Endothelial cell of umbilical vein (primary cell): Measurements from ENCODE around the gene HNRNPLL. TPM values are rescaled to one million over a fixed set of nuclear protein-coding genes. Genes with fewer than 3 reads are reported as not detected.

ENCODE experiments used
- BruUV-seq: library from RNA; stranded (reverse); fragments of 400-500 nt; replicated peaks from 2 replicates; lab custom pipeline; 2021; lab: Mats Ljungman, UMichigan
- CTCF ChIA-PET: fragments of 300-600, 350-600 bp; sonication (Branson Sonifier 250); formaldehyde crosslinking; loops from one replicate; lab custom pipeline; 2021; ENCODE audit warnings: antibody characterized with exemption, inconsistent platforms; lab: Charles Lee
- POLR2A ChIA-PET: fragments of 300-600, 350-600 bp; sonication (Branson Sonifier 250); formaldehyde crosslinking; loops from one replicate; lab custom pipeline; 2021; ENCODE audit warnings: antibody characterized with exemption, inconsistent platforms; lab: Charles Lee
- DNase-seq: peaks from one replicate; pipeline ENCODE4 v3.0.0-alpha.2; 2011; ENCODE audit warnings: low read depth, low spot score
- FAIRE-seq: peaks from 2 replicates; lab custom pipeline; 2011; peaks lifted over from hg19 to GRCh38; lab: Jason Lieb, UNC
- H2AFZ ChIP-seq: 2 replicates; pipeline ENCODE4 v1.6.0; 2012; ENCODE audit warnings: low read depth, low read length, control low read depth, inconsistent platforms
- H3K27ac ChIP-seq: 2 replicates; pipeline ENCODE4 v1.5.1; 2011; ENCODE audit warnings: low read depth, mild to moderate bottlenecking, control low read depth, low read length, moderate library complexity; ENCODE audit not compliant: insufficient read depth
- H3K27me3 ChIP-seq, 2 experiments: 2 replicates each; pipeline versions ENCODE4 v1.6.0 to v1.6.1; 2011; ENCODE audit warnings: low read length in 2 of 2, mixed read lengths in 1 of 2; ENCODE audit not compliant: control insufficient read depth in 2 of 2, insufficient read depth in 2 of 2
- H3K36me3 ChIP-seq, 2 experiments: 2 replicates in 1 of 2; 3 replicates in 1 of 2; pipeline ENCODE4 v1.5.1; 2011; ENCODE audit warnings: low read length in 2 of 2, mild to moderate bottlenecking in 1 of 2, moderate library complexity in 1 of 2; ENCODE audit not compliant: control insufficient read depth in 2 of 2, insufficient read depth in 2 of 2; ENCODE audit errors: extremely low read depth in 1 of 2
- H3K4me1 ChIP-seq: 3 replicates; pipeline ENCODE4 v1.5.1; 2011; ENCODE audit warnings: mild to moderate bottlenecking, low read length; ENCODE audit not compliant: control insufficient read depth, insufficient read depth; ENCODE audit errors: extremely low read depth
- H3K4me2 ChIP-seq: 2 replicates; pipeline ENCODE4 v1.6.1; 2011; ENCODE audit warnings: low read length, control low read depth, mixed read lengths; ENCODE audit not compliant: insufficient read depth
- H3K4me3 ChIP-seq, 3 experiments: fragments of 200-600 bp in 1 of 3; sonication (generic), shearing (Covaris generic) in 1 of 3; replicated peaks in 1 of 3; 2 replicates each; pipeline ENCODE4 v1.5.1; 2011 to 2016; ENCODE audit warnings: control low read depth in 3 of 3, low read length in 3 of 3, mild to moderate bottlenecking in 2 of 3, inconsistent platforms in 1 of 3, low read depth in 1 of 3, moderate library complexity in 1 of 3; ENCODE audit not compliant: insufficient read depth in 1 of 3
- H3K79me2 ChIP-seq: 2 replicates; pipeline ENCODE4 v1.6.0; 2012; ENCODE audit warnings: low read length, inconsistent platforms; ENCODE audit not compliant: control insufficient read depth, insufficient read depth
- H3K9ac ChIP-seq: replicated peaks from 2 replicates; pipeline ENCODE3; 2011; ENCODE audit warnings: low read length, control low read depth; ENCODE audit not compliant: insufficient read depth; ENCODE audit errors: extremely low read depth
- H3K9me1 ChIP-seq: replicated peaks from 3 replicates; pipeline ENCODE4 v1.6.0; 2011; ENCODE audit warnings: mild to moderate bottlenecking, low read length; ENCODE audit not compliant: control insufficient read depth, insufficient read depth; ENCODE audit errors: extremely low read depth
- H3K9me3 ChIP-seq: replicated peaks from 2 replicates; pipeline ENCODE4 v1.5.1; 2012; ENCODE audit warnings: low read length, inconsistent platforms; ENCODE audit not compliant: control insufficient read depth, insufficient read depth
- H4K20me1 ChIP-seq: replicated peaks from 2 replicates; pipeline ENCODE3; 2011; ENCODE audit warnings: mild to moderate bottlenecking, low read length; ENCODE audit not compliant: control insufficient read depth, insufficient read depth; ENCODE audit errors: extremely low read depth
- CTCF ChIP-seq, 2 donors: IDR thresholded peaks; 1 replicate in 1 of 2; 2 replicates in 1 of 2; pipeline ENCODE4 v1.5.1; 2011; ENCODE audit warnings: low read length in 2 of 2, mild to moderate bottlenecking in 2 of 2, moderate library complexity in 2 of 2, control low read depth in 1 of 2, inconsistent platforms in 1 of 2, low read depth in 1 of 2; ENCODE audit not compliant: insufficient read depth in 1 of 2; ENCODE audit errors: extremely low read depth in 1 of 2
- FOS ChIP-seq: IDR thresholded peaks from 2 replicates; pipeline ENCODE4 v1.6.1; 2011; ENCODE audit warnings: mild to moderate bottlenecking, low read length, moderate library complexity, borderline replicate concordance; ENCODE audit not compliant: insufficient read depth
- GATA2 ChIP-seq: IDR thresholded peaks from 2 replicates; pipeline ENCODE4 v1.7.0; 2011; ENCODE audit warnings: low read depth, mild to moderate bottlenecking, moderate library complexity, mixed read lengths, low read length; ENCODE audit not compliant: insufficient read length, insufficient read depth
- JUN ChIP-seq: IDR thresholded peaks from 2 replicates; pipeline ENCODE4 v1.6.1; 2011; ENCODE audit warnings: borderline replicate concordance, low read depth; ENCODE audit not compliant: insufficient read length, insufficient read depth
- MAX ChIP-seq: IDR thresholded peaks from 2 replicates; pipeline ENCODE4 v1.6.1; 2011; ENCODE audit not compliant: insufficient read depth, insufficient read length
- POLR2AphosphoS5 ChIP-seq: IDR thresholded peaks from 2 replicates; pipeline ENCODE4 v1.6.1; 2012; ENCODE audit warnings: low read depth, mild to moderate bottlenecking, control low read depth, low read length, moderate library complexity; ENCODE audit not compliant: insufficient read depth
- dilution Hi-C: fragments of 300-500 bp; cut with MboI; formaldehyde crosslinking; loops from one replicate; pipeline ENCODE4 v1.15.0; 2019; ENCODE audit warnings: low sequenced_read_pairs; ENCODE audit not compliant: extremely low pct_ligation_motif_present
- intact Hi-C: fragments of 100-400 bp; cut with micrococcal nuclease; formaldehyde crosslinking; loops from one replicate; pipeline ENCODE4 v1.10.0; 2022
- polyA plus RNA-seq, 4 experiments: library from polyadenylated mRNA; depleted of rRNA in 3 of 4; stranded (reverse) in 3 of 4; unstranded in 1 of 4; fragments of >200 nt; gene quantifications; 2 replicates each; pipeline versions ENCODE4 v1.2.1 to v1.2.3, GENCODE V29; 2011 to 2012; ENCODE audit warnings: missing spikeins in 1 of 4
- total RNA-seq: library from RNA; stranded (reverse); gene quantifications from 2 replicates; pipeline ENCODE4 v1.2.3, GENCODE V29; 2021

The HNRNPLL gene
- total and polyA plus RNA-seq, 2 donors (not counting 3 experiments of a cell fraction or from before 2014, with no cell fraction given): 19.8 to 56.2 TPM

- intact Hi-C loops (no loop called here), dilution Hi-C loops (no loop called here)
- no peak overlapping the region for H3K4me2 ChIP-seq
- peaks cover 0 to 11% of the 10 kb centered on the region in 2 experiments for H3K36me3 ChIP-seq
- no TSS peak for BruUV-seq
- no peak overlapping the region for H3K4me3 ChIP-seq
- H3K27ac ChIP-seq: no peak overlapping the region
- H2AFZ ChIP-seq: no peak overlapping the region
- H4K20me1 ChIP-seq: peaks cover 4% of the 10 kb centered on the region
- POLR2A ChIA-PET: no interaction called here
- TF ChIP-seq GATA2 (no peak), MAX (no peak), FOS (no peak), JUN (no peak), POLR2AphosphoS5 (no peak), CTCF (IDR thresholded peaks at IDR 0.05; ENCODE audit: extremely low read depth in 1 of 2, insufficient read depth in 1 of 2, low read depth in 1 of 2, low read length in 2 of 2) (no peak)
- no peaks in the 10 kb centered on the region for H3K9me1 ChIP-seq
- peaks cover 63% of the 10 kb centered on the region for H3K79me2 ChIP-seq
- H3K9ac ChIP-seq: no peak overlapping the region
- no peaks in the 10 kb centered on the region for H3K9me3 ChIP-seq
- FAIRE-seq: no peak
- no peaks in the 10 kb centered on the region for H3K27me3 ChIP-seq
- H3K4me1 ChIP-seq: peaks cover 5% of the 10 kb centered on the region
- CTCF ChIA-PET: no interaction called here
- no peak for DNase-seq
Observed at GRCh38 chr2:38586931-38587330, 15.8 kb downstream of the HNRNPLL start.
